Hematopoietic multipotent progenitor cell treated with erythropoietin and hydrocortisone succinate and interleukin-3 and kit ligand, for 15 days (in vitro differentiated cells): Measurements from ENCODE around the gene CUL7.
"Not testable (repeated sequence)": the region's sequence is repeated elsewhere in the genome, so short reads cannot be mapped to it uniquely, and the experiment has no call there.

Experiments
- DNase-seq: peaks from one replicate; pipeline ENCODE4 v3.0.0-alpha.2; 2015; ENCODE audit warnings: low spot score

CUL7 gene

GRCh38 chr6:43053545-43054205 lies at the start of gene CUL7:
Gene CUL7 (minus strand): TSS chr6:43053851. CDS start chr6:43052788, 1,063 bp downstream.
- peak; percentile 95 for DNase-seq

- no peak for DNase-seq
Observed at GRCh38 chr6:43101497-43101896, 47.8 kb upstream of the CUL7 start.

GRCh38 chr6:43097502-43097901 lies 43.9 kb upstream of the CUL7 start:
- DNase-seq: no peak

GRCh38 chr6:43097098-43097489 lies 43.4 kb upstream of the CUL7 start:
- DNase-seq: no peak

GRCh38 chr6:43096451-43097097 lies 42.9 kb upstream of the CUL7 start:
- no peak for DNase-seq

- DNase-seq: no peak
Observed at GRCh38 chr6:43095939-43096338, 42.3 kb upstream of the CUL7 start.

- no peak for DNase-seq
Observed at GRCh38 chr6:43093436-43094289, 40.0 kb upstream of the CUL7 start.

GRCh38 chr6:43092635-43093034 lies 39.0 kb upstream of the CUL7 start:
- DNase-seq: no peak

GRCh38 chr6:43091436-43091991 lies 37.9 kb upstream of the CUL7 start:
- no peak for DNase-seq

- no peak for DNase-seq
Observed at GRCh38 chr6:43091020-43091419, 37.4 kb upstream of the CUL7 start.

- DNase-seq: no peak
Observed at GRCh38 chr6:43090559-43090956, 36.9 kb upstream of the CUL7 start.

GRCh38 chr6:43089874-43090558 lies 36.4 kb upstream of the CUL7 start:
- no peak for DNase-seq

- no peak for DNase-seq
Observed at GRCh38 chr6:43089467-43089866, 35.8 kb upstream of the CUL7 start.

- no peak for DNase-seq
Observed at GRCh38 chr6:43088654-43089056, 35.0 kb upstream of the CUL7 start.

- no peak for DNase-seq
Observed at GRCh38 chr6:43086022-43086658, 32.5 kb upstream of the CUL7 start.

GRCh38 chr6:43082806-43083655 lies 29.4 kb upstream of the CUL7 start:
- no peak for DNase-seq

- not testable (repeated sequence) for DNase-seq
Observed at GRCh38 chr6:43081922-43082321, 28.3 kb upstream of the CUL7 start.

GRCh38 chr6:43081043-43081442 lies 27.4 kb upstream of the CUL7 start:
- DNase-seq: no peak

GRCh38 chr6:43078691-43079090 lies 25.0 kb upstream of the CUL7 start:
- DNase-seq: no peak

GRCh38 chr6:43077981-43078511 lies 24.4 kb upstream of the CUL7 start:
- no peak for DNase-seq
